Loucy (cell line): ENCODE measurements around the gene AMBRA1.

Source experiments
- H2AFZ ChIP-seq: fragments of 200-600 bp; sonication (generic); 2 replicates; pipeline ENCODE4 v1.6.0; 2016; ENCODE audit warnings: antibody characterized with exemption, mild to moderate bottlenecking, low read length, moderate library complexity
- H3F3A ChIP-seq: fragments of 200-600 bp; 2 replicates; pipeline ENCODE4 v1.6.0; 2016; ENCODE audit warnings: antibody characterized with exemption, low read depth, mild to moderate bottlenecking
- H3K27me3 ChIP-seq: fragments of 200-600 bp; sonication (generic); 2 replicates; pipeline ENCODE4 v1.6.1; 2014; ENCODE audit warnings: low read length, mild to moderate bottlenecking; ENCODE audit not compliant: insufficient read depth, poor library complexity, severe bottlenecking
- H3K36me3 ChIP-seq: fragments of 200-600 bp; sonication (generic); 2 replicates; pipeline ENCODE4 v1.6.1; 2016; ENCODE audit warnings: low read length; ENCODE audit not compliant: insufficient read depth
- H3K4me1 ChIP-seq: fragments of 200-600 bp; sonication (generic); 2 replicates; pipeline ENCODE4 v1.5.1; 2014; ENCODE audit warnings: low read length, mild to moderate bottlenecking; ENCODE audit not compliant: insufficient read depth, poor library complexity, severe bottlenecking
- H3K4me2 ChIP-seq: fragments of 200-600 bp; sonication (generic); 2 replicates; pipeline ENCODE4 v1.6.0; 2014; ENCODE audit warnings: antibody characterized with exemption, low read length, low read depth, mild to moderate bottlenecking; ENCODE audit not compliant: poor library complexity, severe bottlenecking
- H3K4me3 ChIP-seq: fragments of 200-600 bp; sonication (generic); 2 replicates; pipeline ENCODE4 v1.5.1; 2014; ENCODE audit warnings: low read length, mild to moderate bottlenecking, mixed read lengths; ENCODE audit not compliant: poor library complexity, severe bottlenecking
- H3K79me2 ChIP-seq: fragments of 200-600 bp; sonication (generic); 2 replicates; pipeline ENCODE4 v1.6.1; 2014; ENCODE audit warnings: low read length; ENCODE audit not compliant: insufficient read depth
- H3K9ac ChIP-seq: fragments of 200-600 bp; sonication (generic); 2 replicates; pipeline ENCODE4 v1.6.0; 2014; ENCODE audit warnings: mild to moderate bottlenecking, low read depth, low read length, moderate library complexity; ENCODE audit not compliant: poor library complexity, severe bottlenecking
- H3K9me2 ChIP-seq: fragments of 200-600 bp; sonication (generic); replicated peaks from 2 replicates; pipeline ENCODE4 v1.6.1; 2016; ENCODE audit warnings: low read depth, low read length, mixed read lengths
- H3K9me3 ChIP-seq: fragments of 200-600 bp; sonication (generic); 2 replicates; pipeline ENCODE4 v1.6.1; 2014; ENCODE audit warnings: mild to moderate bottlenecking, antibody characterized with exemption, low read length, low read depth; ENCODE audit not compliant: insufficient read depth
- H4K20me1 ChIP-seq: fragments of 200-600 bp; sonication (generic); 2 replicates; pipeline ENCODE4 v1.6.0; 2014; ENCODE audit warnings: antibody characterized with exemption, low read length, mild to moderate bottlenecking; ENCODE audit not compliant: insufficient read depth, poor library complexity, severe bottlenecking
- CTCF ChIP-seq: fragments of 200-600 bp; sonication (generic); conservative IDR thresholded peaks from 2 replicates; pipeline ENCODE4 v1.5.1; 2014; ENCODE audit warnings: mild to moderate bottlenecking, antibody characterized with exemption, low read length
- EZH2phosphoT487 ChIP-seq: fragments of 200-600 bp; IDR thresholded peaks from 2 replicates; pipeline ENCODE4 v1.6.1; 2018; ENCODE audit warnings: antibody characterized with exemption, mild to moderate bottlenecking, moderate library complexity, borderline replicate concordance

The AMBRA1 gene

GRCh38 chr11:46420513-46420912 is 173.3 kb downstream of the AMBRA1 start:
- no peaks in the 10 kb centered on the region for H3K9me3 ChIP-seq
- peaks cover 10% of the 10 kb centered on the region for H3K4me1 ChIP-seq
- H2AFZ ChIP-seq = no peak overlapping the region
- no peak overlapping the region for H3K4me3 ChIP-seq
- peaks cover 51% of the 10 kb centered on the region; the same call in 1 of the 2 replicates for H3K36me3 ChIP-seq
- no peak overlapping the region for H3K9ac ChIP-seq
- H3F3A ChIP-seq = no peaks in the 10 kb centered on the region
- H3K79me2 ChIP-seq = no peaks in the 10 kb centered on the region
- H3K9me2 ChIP-seq = no peaks in the 10 kb centered on the region
- H3K27me3 ChIP-seq = no peaks in the 10 kb centered on the region
- H3K4me2 ChIP-seq = no peak overlapping the region
- TF ChIP-seq CTCF (no peak), EZH2phosphoT487 (no peak)
- no peaks in the 10 kb centered on the region for H4K20me1 ChIP-seq

DNA sequence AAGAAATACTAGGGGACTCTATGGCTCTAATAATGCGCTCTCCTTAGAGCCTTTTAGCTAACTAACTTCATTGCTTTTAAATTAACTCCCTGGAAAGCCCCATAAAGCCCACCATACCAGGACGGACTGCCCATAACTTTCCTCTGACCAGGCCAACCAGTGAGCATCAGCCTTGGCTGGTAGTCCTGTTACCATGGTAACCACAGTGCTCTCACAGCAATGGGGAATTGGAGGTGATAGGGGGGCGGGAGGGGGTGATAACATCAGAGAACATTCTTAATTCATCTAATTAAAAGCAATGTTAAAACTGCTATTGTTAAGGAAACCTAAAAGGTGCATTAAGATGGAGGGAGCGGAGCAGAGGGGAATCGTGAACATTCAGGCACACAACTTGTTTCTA is 175.1 kb downstream of the AMBRA1 start:
- no peaks in the 10 kb centered on the region for H3K27me3 ChIP-seq
- H3K36me3 ChIP-seq = peaks cover 63% of the 10 kb centered on the region; the same call in 1 of the 2 replicates
- no peaks in the 10 kb centered on the region for H3K79me2 ChIP-seq
- no peak overlapping the region for H3K9ac ChIP-seq
- H3K9me3 ChIP-seq = no peaks in the 10 kb centered on the region
- H4K20me1 ChIP-seq = no peaks in the 10 kb centered on the region
- H3K4me3 ChIP-seq = no peak overlapping the region
- H3F3A ChIP-seq = no peaks in the 10 kb centered on the region
- no peak overlapping the region for H3K4me2 ChIP-seq
- TF ChIP-seq EZH2phosphoT487 (no peak), CTCF (no peak)
- H3K9me2 ChIP-seq = no peaks in the 10 kb centered on the region
- peaks cover 10% of the 10 kb centered on the region for H3K4me1 ChIP-seq
- H2AFZ ChIP-seq = no peak overlapping the region

DNA sequence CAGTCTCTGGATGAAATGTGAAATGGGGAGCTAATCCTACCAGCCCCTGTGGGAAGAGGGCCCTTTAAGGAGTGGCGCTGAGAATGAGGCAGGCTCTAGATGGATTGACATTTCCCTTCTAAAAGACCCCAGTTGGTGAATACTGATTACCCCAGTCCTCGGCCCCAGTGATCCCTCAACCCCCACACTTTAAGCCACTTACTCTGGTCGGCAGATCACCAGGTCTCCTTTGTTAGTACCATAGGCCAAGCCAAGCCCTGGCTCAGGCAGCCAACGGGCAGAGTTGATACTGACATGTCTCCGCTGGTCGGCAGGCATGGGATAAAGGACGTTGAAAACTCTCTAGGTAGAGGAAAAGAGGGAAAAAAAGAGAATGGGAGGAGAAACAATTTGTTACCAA is 176.1 kb downstream of the AMBRA1 start:
- no peak overlapping the region for H2AFZ ChIP-seq
- peaks cover 61% of the 10 kb centered on the region; the same call in 1 of the 2 replicates for H3K36me3 ChIP-seq
- H4K20me1 ChIP-seq = no peaks in the 10 kb centered on the region
- H3K9ac ChIP-seq = no peak overlapping the region
- no peaks in the 10 kb centered on the region for H3K9me2 ChIP-seq
- H3K9me3 ChIP-seq = no peaks in the 10 kb centered on the region
- H3K79me2 ChIP-seq = no peaks in the 10 kb centered on the region
- peaks cover 10% of the 10 kb centered on the region for H3K4me1 ChIP-seq
- TF ChIP-seq EZH2phosphoT487 = no peak
- no peak for TF ChIP-seq CTCF
- no peaks in the 10 kb centered on the region for H3F3A ChIP-seq
- H3K27me3 ChIP-seq = no peaks in the 10 kb centered on the region
- no peak overlapping the region for H3K4me3 ChIP-seq
- no peak overlapping the region for H3K4me2 ChIP-seq
